Activated CD4-positive, alpha-beta T cell treated with anti-CD3 and anti-CD28 coated beads for 1 hour (primary cell): ENCODE measurements around the gene FRMD4A.

Experiments used
- DNase-seq: peaks from one replicate; pipeline ENCODE4 v3.0.0-alpha.2; 2020

The FRMD4A gene

DNA sequence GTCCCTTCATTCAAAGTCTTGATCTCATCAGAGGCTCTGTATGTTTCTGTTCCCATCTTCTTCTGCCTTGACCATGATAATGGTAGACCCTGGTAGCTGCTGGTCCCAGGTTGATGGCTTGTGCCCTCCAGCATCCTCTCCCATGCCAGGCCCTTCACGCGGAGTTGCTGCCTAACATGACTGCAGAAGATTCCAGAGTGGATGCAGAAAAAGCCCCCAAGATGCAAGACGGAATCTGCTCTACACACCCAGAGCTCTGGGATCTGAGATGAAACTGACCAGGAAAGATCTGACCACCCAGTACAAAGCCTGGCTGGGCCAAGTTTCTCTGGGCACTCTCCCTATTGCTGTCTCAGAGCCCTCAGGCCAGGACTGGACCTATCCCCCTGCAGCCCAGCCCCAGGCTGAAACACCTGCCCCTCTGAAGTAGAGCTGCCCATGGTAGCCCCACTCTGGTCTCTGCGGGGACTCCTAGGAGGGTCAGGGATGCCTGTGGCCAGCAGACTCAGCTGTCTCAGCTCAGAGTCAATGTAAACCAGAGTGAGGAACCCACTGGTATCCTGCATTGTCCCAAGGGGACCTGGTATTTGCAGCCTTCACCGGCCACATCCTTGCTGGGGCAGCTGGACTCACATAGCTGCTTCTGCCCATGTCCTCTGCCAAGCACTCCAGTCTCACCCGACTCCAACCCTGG lies 9.5 kb upstream of the FRMD4A start:
- no peak for DNase-seq

GRCh38 chr10:14336736-14337135 lies 6.0 kb upstream of the FRMD4A start:
- DNase-seq, result no peak

GRCh38 chr10:14334771-14335170 lies 4.0 kb upstream of the FRMD4A start:
- no peak for DNase-seq

DNA sequence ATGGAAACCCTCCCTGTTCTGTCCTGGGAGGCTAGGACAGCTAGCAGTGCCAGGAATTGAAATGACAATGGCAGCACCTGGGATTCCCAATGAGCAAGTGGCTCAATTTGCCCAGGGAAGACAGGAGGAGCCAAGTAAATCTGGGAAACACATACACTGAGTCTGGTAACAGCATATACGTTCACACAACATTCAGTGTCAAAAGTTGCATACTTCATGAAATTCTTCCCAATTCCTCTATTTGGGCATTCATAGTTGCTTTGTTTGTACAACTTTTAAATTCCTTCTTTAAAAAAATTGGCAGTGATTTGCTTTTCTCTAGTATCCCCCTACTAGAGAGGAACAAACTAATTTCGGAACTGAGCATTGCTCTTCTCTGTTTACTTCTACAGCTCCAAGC lies 2.9 kb upstream of the FRMD4A start:
- DNase-seq, result no peak

- DNase-seq, result no peak
Observed at GRCh38 chr10:14332903-14333302, 2.2 kb upstream of the FRMD4A start.

- DNase-seq, result no peak
Observed at GRCh38 chr10:14329746-14330173, 964 bp downstream of the FRMD4A start.

GRCh38 chr10:14328881-14329672 lies 1.6 kb downstream of the FRMD4A start:
- no peak for DNase-seq

DNA sequence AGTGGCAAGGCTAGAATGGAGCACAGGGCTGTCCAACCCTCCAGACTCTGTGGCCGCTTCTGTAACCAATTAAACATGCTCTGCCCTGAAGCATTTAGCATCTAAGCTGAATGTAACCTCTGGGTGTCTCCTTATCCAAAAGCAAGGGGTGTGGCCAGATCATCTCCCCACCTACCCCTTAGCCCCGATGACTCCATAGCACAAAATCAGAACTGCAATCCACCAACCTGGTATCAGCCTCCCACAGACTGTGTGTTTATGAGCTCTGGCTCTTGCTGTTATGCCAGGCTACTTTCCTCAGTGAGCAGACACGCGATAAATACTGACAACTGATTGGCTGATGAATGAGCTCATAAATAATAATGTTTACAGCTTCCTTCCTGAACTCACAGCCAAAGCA lies 3.2 kb downstream of the FRMD4A start:
- DNase-seq, result no peak

DNA sequence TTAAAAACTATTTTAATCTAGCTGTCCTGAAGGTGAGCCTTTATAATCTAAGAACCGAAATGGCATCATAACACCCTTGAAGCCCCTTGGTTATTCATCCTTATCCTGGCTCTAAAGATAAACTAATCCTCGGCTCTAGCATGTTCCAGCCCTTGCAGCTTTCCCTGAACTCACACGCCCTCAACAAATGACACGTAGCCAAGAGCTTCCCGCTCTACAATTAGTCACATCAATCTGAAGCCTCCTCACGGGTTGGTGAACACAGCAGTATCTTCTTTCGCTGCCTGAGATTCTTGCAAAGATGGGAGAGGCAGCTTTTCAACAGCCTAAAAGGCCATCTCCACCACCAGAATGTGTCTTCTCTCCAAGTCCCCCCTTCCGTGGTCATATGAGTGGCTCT lies 4.1 kb downstream of the FRMD4A start:
- DNase-seq, result no peak

DNA sequence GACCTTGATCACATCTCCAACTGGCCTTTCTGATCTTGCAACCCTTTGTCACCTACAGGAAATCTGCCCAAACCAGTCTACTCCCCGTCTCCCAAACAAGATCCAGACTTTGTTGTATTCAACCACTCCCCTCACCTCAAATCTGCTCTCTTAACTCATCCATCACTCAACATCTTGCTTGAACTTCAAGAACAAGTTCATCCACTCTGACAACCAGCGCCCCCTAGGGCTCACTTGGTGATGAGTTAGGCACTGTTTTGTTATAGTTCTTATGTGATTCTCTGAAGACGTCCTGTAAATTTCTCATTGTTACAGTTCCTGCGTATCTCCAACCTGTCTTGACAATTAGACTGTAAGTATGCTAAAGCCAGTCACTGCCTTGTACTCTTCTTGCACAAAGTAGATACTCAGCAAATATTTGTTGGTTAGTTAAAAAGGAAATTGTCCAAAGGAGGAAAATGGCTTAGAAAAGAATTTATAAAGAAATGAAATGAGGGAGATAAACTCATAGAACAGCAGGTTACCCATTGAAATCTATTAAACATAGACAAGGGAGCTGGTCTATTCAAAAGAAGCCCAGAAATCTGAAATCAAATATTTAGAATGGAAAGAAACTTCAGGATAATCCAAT lies 5.3 kb downstream of the FRMD4A start:
- peak; percentile 13 for DNase-seq

- DNase-seq, result no peak
Observed at GRCh38 chr10:14322526-14323188, 8.1 kb downstream of the FRMD4A start.

DNA sequence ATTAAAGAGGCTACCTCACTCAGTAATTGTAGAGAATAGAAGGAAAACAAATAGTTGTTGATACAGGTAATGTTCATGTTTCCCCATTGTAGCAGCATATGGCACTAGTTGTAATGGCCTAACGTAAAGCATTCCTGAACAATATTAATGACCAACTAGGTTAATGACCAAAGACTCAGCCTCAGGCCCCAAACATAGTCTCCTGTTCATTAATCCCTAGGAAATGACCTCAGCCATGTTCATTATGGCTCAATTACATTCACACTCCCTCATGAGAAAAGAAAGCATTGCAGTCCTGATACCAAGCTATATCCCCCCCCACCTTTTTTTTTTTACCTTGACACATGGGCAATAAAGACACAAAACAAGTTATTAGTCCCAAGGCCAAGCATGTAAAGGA lies 12.7 kb downstream of the FRMD4A start:
- no peak for DNase-seq

- DNase-seq, result no peak
Observed at GRCh38 chr10:14312014-14312413, 18.7 kb downstream of the FRMD4A start.

DNA sequence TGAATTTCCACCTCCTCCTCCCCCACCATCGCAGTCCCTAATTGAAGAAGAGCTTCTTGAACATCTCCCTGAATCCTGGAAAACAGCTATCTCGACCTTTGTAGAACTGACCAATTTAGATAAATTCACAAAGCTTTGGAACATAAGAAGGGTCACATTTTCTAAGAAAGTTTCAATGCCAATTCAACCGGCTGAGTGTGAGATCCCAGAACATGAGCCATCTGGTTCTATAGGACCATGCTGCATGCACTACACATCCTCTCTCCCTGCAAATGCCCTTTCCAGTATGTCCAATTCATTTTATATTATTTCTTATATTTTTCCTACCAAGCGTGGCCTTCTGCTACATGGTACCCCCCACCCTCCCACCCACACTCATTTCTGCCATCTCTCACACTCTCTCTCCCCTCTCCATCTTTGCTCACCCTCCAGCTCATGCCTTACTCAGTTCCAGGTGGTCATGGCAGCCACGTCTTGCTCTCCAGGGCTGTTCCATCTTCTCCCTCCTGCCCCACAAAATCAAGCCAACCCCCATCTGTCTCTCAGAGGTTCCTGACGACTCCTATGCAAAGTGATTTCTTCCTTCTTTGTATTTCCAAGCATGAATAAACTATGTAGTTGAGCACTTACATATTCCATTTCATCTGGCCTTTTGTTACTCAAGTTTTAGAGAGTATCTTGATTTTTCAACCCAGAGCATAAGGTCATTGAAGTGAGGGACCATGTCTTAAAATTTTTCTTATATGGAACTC lies 19.3 kb downstream of the FRMD4A start:
- DNase-seq, result no peak

DNA sequence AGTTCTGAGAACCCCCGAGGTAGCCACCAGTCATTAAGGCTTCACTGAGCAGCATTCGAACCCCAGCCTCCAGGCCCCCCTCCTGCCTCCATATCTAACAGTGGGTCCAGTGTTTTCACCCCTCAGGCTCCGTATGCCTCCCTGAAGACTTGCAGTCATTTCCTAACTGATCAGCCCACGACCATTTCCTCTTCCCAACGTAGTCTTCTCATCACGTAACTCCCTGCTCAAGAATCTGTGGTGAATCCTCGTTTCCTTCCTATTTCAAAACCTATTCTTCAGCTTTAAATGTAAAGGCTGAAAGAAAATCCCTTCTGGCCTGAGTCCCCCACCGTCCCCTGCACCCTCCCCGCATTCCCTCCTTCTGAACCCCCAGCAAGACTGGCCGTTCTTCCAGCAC lies 21.1 kb downstream of the FRMD4A start:
- no peak for DNase-seq

- no peak for DNase-seq
Observed at GRCh38 chr10:14306190-14306589, 24.5 kb downstream of the FRMD4A start.

DNA sequence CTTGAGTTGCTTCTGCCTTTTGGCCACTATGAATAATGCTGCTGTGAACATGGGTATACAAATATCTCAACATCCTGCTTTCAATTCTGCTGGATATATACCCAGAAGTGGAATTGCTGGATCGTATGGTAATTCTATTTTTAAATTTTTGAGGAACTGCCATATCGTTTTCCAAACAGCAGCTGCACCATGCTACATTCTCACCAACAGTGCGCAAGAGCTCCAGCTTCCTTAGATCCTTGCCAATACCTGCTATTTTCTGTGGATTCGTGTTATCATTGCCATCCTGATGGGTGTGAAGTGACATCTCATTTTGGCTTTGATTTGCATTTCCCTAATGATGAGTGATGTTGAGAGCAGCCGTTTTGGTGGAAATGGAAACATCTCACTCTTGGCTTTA lies 26.7 kb downstream of the FRMD4A start:
- no peak for DNase-seq

- no peak for DNase-seq
Observed at GRCh38 chr10:14302035-14302434, 28.7 kb downstream of the FRMD4A start.

- DNase-seq, result no peak
Observed at GRCh38 chr10:14299556-14299955, 31.2 kb downstream of the FRMD4A start.

- no peak for DNase-seq
Observed at GRCh38 chr10:14296065-14296709, 34.5 kb downstream of the FRMD4A start.

- no peak for DNase-seq
Observed at GRCh38 chr10:14294347-14295059, 36.2 kb downstream of the FRMD4A start.

DNA sequence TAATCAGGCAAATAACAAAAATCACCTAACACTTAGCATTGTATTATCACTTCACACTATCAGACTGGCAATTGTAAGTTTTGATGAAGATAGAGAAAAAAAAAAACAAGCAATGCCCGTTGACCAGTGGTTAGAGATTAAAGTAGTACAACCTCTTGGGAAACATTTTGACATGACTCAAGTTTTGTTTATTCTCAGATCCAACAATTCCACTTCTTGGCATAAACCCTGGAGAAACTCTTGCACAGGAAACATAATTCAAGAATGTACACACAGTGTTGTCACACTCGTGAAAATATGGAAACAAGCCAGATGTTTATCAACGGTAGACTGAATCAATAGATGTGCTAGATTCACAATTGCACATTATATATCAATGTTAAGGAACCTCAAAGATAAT lies 37.2 kb downstream of the FRMD4A start:
- no peak for DNase-seq
